Stomach (tissue), 9 donors: ENCODE data around the gene RNASET2. TPM values are rescaled to one million over a fixed set of nuclear protein-coding genes. Genes with fewer than 3 reads are reported as not detected.

ENCODE experiments used
- DNase-seq, 2 donors: peaks; one replicate each; pipeline versions ENCODE4 v3.0.0 to v3.0.0-alpha.2; 2013 to 2019
- H3K27ac ChIP-seq, 5 donors: fragments of 200-600 bp in 4 of 5; sonication (generic) in 4 of 5; one replicate each; pipeline ENCODE4 v1.5.1; 2013 to 2019; ENCODE audit warnings: mild to moderate bottlenecking in 1 of 5, moderate library complexity in 1 of 5
- H3K27me3 ChIP-seq, 3 donors: fragments of 200-600 bp; sonication (generic); one replicate each; pipeline ENCODE4 v1.5.1; 2017 to 2019; ENCODE audit warnings: mixed run types in 1 of 3
- H3K36me3 ChIP-seq, 4 donors: fragments of 200-600 bp; sonication (generic); 1 replicate in 3 of 4; 2 replicates in 1 of 4; pipeline ENCODE4 v1.5.1; 2016 to 2019
- H3K4me1 ChIP-seq, 4 donors: fragments of 200-600 bp; sonication (generic); one replicate each; pipeline ENCODE4 v1.5.1; 2016 to 2019
- H3K4me3 ChIP-seq, 4 donors: fragments of 200-600 bp; sonication (generic) in 3 of 4; one replicate each; pipeline ENCODE4 v1.5.1; 2016 to 2019; ENCODE audit warnings: mild to moderate bottlenecking in 1 of 4
- H3K9me3 ChIP-seq, 4 donors: fragments of 200-600 bp; sonication (generic); one replicate each; pipeline ENCODE4 v1.5.1; 2016 to 2019
- CTCF ChIP-seq, 7 experiments: fragments of 450-650 bp in 4 of 7; fragments of 200-600 bp in 3 of 7; sonication (generic) in 3 of 7; IDR thresholded peaks; one replicate each; pipeline ENCODE4 v1.5.1; 2016 to 2019; ENCODE audit warnings: antibody characterized with exemption in 7 of 7, control low read depth in 2 of 7, mild to moderate bottlenecking in 1 of 7
- EP300 ChIP-seq: sonication (generic); formaldehyde crosslinking; IDR thresholded peaks from one replicate; pipeline ENCODE4 v1.6.1; 2017; ENCODE audit warnings: antibody characterized with exemption
- POLR2A ChIP-seq, 4 donors: fragments of 450-650 bp; IDR thresholded peaks; one replicate each; pipeline ENCODE4 v1.6.1; 2016; ENCODE audit warnings: antibody characterized with exemption in 4 of 4, control low read depth in 2 of 4, mild to moderate bottlenecking in 1 of 4, moderate library complexity in 1 of 4
- POLR2AphosphoS5 ChIP-seq, 3 donors: sonication (generic); formaldehyde crosslinking; IDR thresholded peaks; one replicate each; pipeline ENCODE4 v1.6.1; 2016; ENCODE audit warnings: antibody characterized with exemption in 3 of 3
- WGBS, 5 donors: extraction: QIAGEN DNeasy Blood & Tissue Kit in 3 of 5; methylation state at CpG; one replicate each; pipeline versions ENCODE4 v1.1.5 to v1.1.7; 2013 to 2018; 5-methylcytosine and 5-hydroxymethylcytosine counted together
- intact Hi-C: fragments of 100-400 bp; cut with DNase I; formaldehyde crosslinking; loops from one replicate; pipeline ENCODE4 v1.15.1; 2023; ENCODE audit warnings: low total_unique reads
- polyA plus RNA-seq, 3 donors: library from polyadenylated mRNA; stranded (reverse); fragments of 200-250 nt; gene quantifications; one replicate each; pipeline ENCODE4 v1.2.3, GENCODE V29; 2013
- total RNA-seq, 5 donors: library from RNA; depleted of rRNA; stranded (reverse); fragments of >200 nt; gene quantifications; one replicate each; pipeline versions ENCODE4 v1.1.0 to v1.2.3, GENCODE V29; 2014 to 2016
- donor health status: healthy with polysubstance abuse.
- donor health status: Bipolar disorder and iron deficiency.
- donor health status: healthy.

The RNASET2 gene
- total and polyA plus RNA-seq, 8 donors = 13.4 to 340 (median 86.3) TPM

GRCh38 chr6:166969390-166970002, 13.1 kb upstream of the RNASET2 start:
- Histone ChIP-seq H3K9me3 (peaks cover 0 to 11% (median 0%) of the 10 kb centered on the region in 4 donors), H3K4me3 (no peak overlapping the region), H3K36me3 (no peaks in the 10 kb centered on the region), H3K27ac (no peak overlapping the region), H3K27me3 (no peaks in the 10 kb centered on the region), H3K4me1 (no peaks in the 10 kb centered on the region)
- intact Hi-C loops = no loop called here
- TF ChIP-seq EP300 = no peak
- TF ChIP-seq POLR2AphosphoS5 (IDR thresholded peaks at IDR 0.05) = no peak
- TF ChIP-seq CTCF (IDR thresholded peaks at IDR 0.05) = no peak
- TF ChIP-seq POLR2A (IDR thresholded peaks at IDR 0.05) = no peak
- WGBS, 5 donors = 71 to 86% (median 77%) methylated on average over 8 of the region's 8 CpGs
- no peak for DNase-seq

- DNase-seq = no peak
- H3K36me3 ChIP-seq = no peaks in the 10 kb centered on the region
- peaks cover 0 to 14% (median 0%) of the 10 kb centered on the region in 4 donors for H3K9me3 ChIP-seq
- H3K4me1 ChIP-seq = peaks cover 0 to under 1% (median 0%) of the 10 kb centered on the region in 4 donors
- TF ChIP-seq EP300 (no peak), POLR2A (IDR thresholded peaks at IDR 0.05) (no peak), CTCF (IDR thresholded peaks at IDR 0.05) (no peak)
- 92 to 98% (median 96%) methylated on average over 2 of the region's 2 CpGs for WGBS, 5 donors
- H3K27ac ChIP-seq = no peak overlapping the region
- intact Hi-C loops = no loop called here
- H3K27me3 ChIP-seq = no peaks in the 10 kb centered on the region
- no peak overlapping the region for H3K4me3 ChIP-seq
Observed at GRCh38 chr6:166966268-166966667, 9.9 kb upstream of the RNASET2 start.

- 72 to 89% (median 77%) methylated on average over 3 of the region's 3 CpGs for WGBS, 5 donors
- H3K9me3 ChIP-seq = peaks cover 0 to 5% (median 0%) of the 10 kb centered on the region in 4 donors
- TF ChIP-seq POLR2AphosphoS5 (IDR thresholded peaks at IDR 0.05) (no peak), CTCF (IDR thresholded peaks at IDR 0.05) (no peak)
- H3K27ac ChIP-seq = peak overlapping the region in 2 of 5 donors; percentile 35 to 91
- H3K4me1 ChIP-seq = peaks cover 23 to 48% (median 38%) of the 10 kb centered on the region in 4 donors
- no peaks in the 10 kb centered on the region for H3K36me3 ChIP-seq
- no peaks in the 10 kb centered on the region for H3K27me3 ChIP-seq
- H3K4me3 ChIP-seq = no peak overlapping the region
- no peak for DNase-seq
- intact Hi-C loops = loop anchor here (5.0 kb wide), 1 partner anchor 37 kb away; the partner anchor contains the start of gene CEP43
Observed at GRCh38 chr6:166960609-166960978, 4.2 kb upstream of the RNASET2 start.

GRCh38 chr6:166959911-166960608, 3.7 kb upstream of the RNASET2 start:
- WGBS, 5 donors = 66 to 76% (median 73%) methylated on average over 9 of the region's 9 CpGs
- no peak for TF ChIP-seq POLR2AphosphoS5 (IDR thresholded peaks at IDR 0.05)
- TF ChIP-seq EP300 = no peak
- TF ChIP-seq CTCF (IDR thresholded peaks at IDR 0.05) = no peak
- TF ChIP-seq POLR2A (IDR thresholded peaks at IDR 0.05) = no peak
- H3K36me3 ChIP-seq = no peaks in the 10 kb centered on the region
- H3K27ac ChIP-seq = peak overlapping the region in 4 of 5 donors; percentile 91 to 97 (median 94)
- no peak for DNase-seq
- intact Hi-C loops = loop anchor here (5.0 kb wide), 1 partner anchor 37 kb away; the partner anchor contains the start of gene CEP43
- peaks cover 0 to 4% (median 0%) of the 10 kb centered on the region in 4 donors for H3K9me3 ChIP-seq
- H3K4me1 ChIP-seq = peaks cover 28 to 54% (median 40%) of the 10 kb centered on the region in 4 donors
- H3K27me3 ChIP-seq = no peaks in the 10 kb centered on the region
- H3K4me3 ChIP-seq = no peak overlapping the region
